WTC11 (cell line): ENCODE data around the gene ERAP2. TPM values are rescaled to one million over a fixed set of nuclear protein-coding genes. Genes with fewer than 3 reads are reported as not detected.
A peak's percentile ranks its signal among the peaks of the same experiment; 100 is the strongest.

Experiments
- ATAC-seq: fragments of 200-7000 bp; cut with Tn5 transposase; 2 replicates; pipeline ENCODE4 v1.10.0; 2021; ENCODE audit warnings: mild to moderate bottlenecking, moderate library complexity
- Bru-seq: library from RNA; stranded (reverse); fragments of 400-500 nt; gene quantifications from one replicate; lab custom pipeline; 2021; lab: Mats Ljungman, UMichigan
- CTCF ChIA-PET: fragments of 300-600 bp; sonication (Branson Sonifier 250); formaldehyde crosslinking; loops from one replicate; lab custom pipeline; 2021; ENCODE audit warnings: antibody characterized with exemption; lab: Charles Lee
- POLR2A ChIA-PET: fragments of 350-600 bp; sonication (Branson Sonifier 250); formaldehyde crosslinking; loops from one replicate; lab custom pipeline; 2021; ENCODE audit warnings: antibody characterized with exemption; lab: Charles Lee
- DNase-seq: peaks from one replicate; pipeline ENCODE4 v3.0.0; 2021; ENCODE audit warnings: low spot score
- H3K27ac Mint-ChIP-seq: 2 replicates; pipeline ENCODE4 v1.8.0; 2021; ENCODE audit warnings: mixed read lengths
- H3K27me3 Mint-ChIP-seq: 2 replicates; pipeline ENCODE4 v1.8.0; 2021; ENCODE audit warnings: low read depth, mild to moderate bottlenecking, moderate library complexity, mixed read lengths
- H3K36me3 Mint-ChIP-seq: 2 replicates; pipeline ENCODE4 v1.8.0; 2021; ENCODE audit warnings: mixed read lengths
- H3K4me1 Mint-ChIP-seq: 2 replicates; pipeline ENCODE4 v1.8.0; 2022; ENCODE audit warnings: mixed read lengths
- H3K4me3 Mint-ChIP-seq: 2 replicates; pipeline ENCODE4 v1.8.0; 2021; ENCODE audit warnings: mild to moderate bottlenecking, moderate library complexity, mixed read lengths
- H3K9me3 Mint-ChIP-seq: 2 replicates; pipeline ENCODE4 v1.8.0; 2021; ENCODE audit warnings: mixed read lengths
- ARID4B ChIP-seq: sonication (generic); formaldehyde crosslinking; IDR thresholded peaks from 2 replicates; pipeline ENCODE4 v1.8.0; 2023; ENCODE audit warnings: missing genetic modification reagents, mild to moderate bottlenecking, borderline replicate concordance
- GABPB1 ChIP-seq: sonication (generic); formaldehyde crosslinking; IDR thresholded peaks from 2 replicates; pipeline ENCODE4 v1.8.1; 2023; ENCODE audit warnings: mild to moderate bottlenecking, missing genetic modification reagents
- NR3C1 ChIP-seq: sonication (generic); formaldehyde crosslinking; conservative IDR thresholded peaks from 2 replicates; pipeline ENCODE4 v1.8.1; 2023; ENCODE audit warnings: low read depth, mild to moderate bottlenecking, missing genetic modification reagents
- SMAD4 ChIP-seq: sonication (generic); formaldehyde crosslinking; IDR thresholded peaks from 2 replicates; pipeline ENCODE4 v1.8.0; 2022; ENCODE audit warnings: mild to moderate bottlenecking, missing genetic modification reagents
- SP1 ChIP-seq: sonication (generic); formaldehyde crosslinking; conservative IDR thresholded peaks from 2 replicates; pipeline ENCODE4 v1.8.1; 2022; ENCODE audit warnings: missing genetic modification reagents
- TCF7 ChIP-seq: sonication (generic); formaldehyde crosslinking; IDR thresholded peaks from 2 replicates; pipeline ENCODE4 v1.8.0; 2022; ENCODE audit warnings: mild to moderate bottlenecking, low read depth, missing genetic modification reagents, moderate library complexity
- ZNF121 ChIP-seq: sonication (generic); formaldehyde crosslinking; IDR thresholded peaks from 2 replicates; pipeline ENCODE4 v1.8.0; 2023; ENCODE audit warnings: missing genetic modification reagents
- ZNF138 ChIP-seq: sonication (generic); formaldehyde crosslinking; conservative IDR thresholded peaks from 2 replicates; pipeline ENCODE4 v1.8.1; 2022; ENCODE audit warnings: mild to moderate bottlenecking, moderate library complexity, missing genetic modification reagents
- long read RNA-seq, 3 experiments: library from RNA in 1 of 3; library from capped mRNA in 1 of 3; library from polyadenylated mRNA in 1 of 3; unstranded in 2 of 3; stranded (forward) in 1 of 3; transcript quantifications; one replicate each; pipeline ENCODE4 v2.0.0, GENCODE V29; 2021
- total RNA-seq: library from RNA; stranded (reverse); gene quantifications from 3 replicates; pipeline ENCODE4 v1.2.3, GENCODE V29; 2021
- TF ChIP-seq, protein P1 (sequence below): sonication (generic); formaldehyde crosslinking; IDR thresholded peaks from 2 replicates; pipeline ENCODE4 v1.8.0; 2022; ENCODE audit warnings: mild to moderate bottlenecking, missing genetic modification reagents
- TF ChIP-seq, protein P2 (sequence below): sonication (generic); formaldehyde crosslinking; IDR thresholded peaks from 2 replicates; pipeline ENCODE4 v1.8.1; 2023; ENCODE audit warnings: mild to moderate bottlenecking, missing genetic modification reagents
- TF ChIP-seq, protein P3 (sequence below): sonication (generic); formaldehyde crosslinking; conservative IDR thresholded peaks from 2 replicates; pipeline ENCODE4 v1.8.1; 2022; ENCODE audit warnings: mild to moderate bottlenecking, missing genetic modification reagents

Gene ERAP2, protein sequence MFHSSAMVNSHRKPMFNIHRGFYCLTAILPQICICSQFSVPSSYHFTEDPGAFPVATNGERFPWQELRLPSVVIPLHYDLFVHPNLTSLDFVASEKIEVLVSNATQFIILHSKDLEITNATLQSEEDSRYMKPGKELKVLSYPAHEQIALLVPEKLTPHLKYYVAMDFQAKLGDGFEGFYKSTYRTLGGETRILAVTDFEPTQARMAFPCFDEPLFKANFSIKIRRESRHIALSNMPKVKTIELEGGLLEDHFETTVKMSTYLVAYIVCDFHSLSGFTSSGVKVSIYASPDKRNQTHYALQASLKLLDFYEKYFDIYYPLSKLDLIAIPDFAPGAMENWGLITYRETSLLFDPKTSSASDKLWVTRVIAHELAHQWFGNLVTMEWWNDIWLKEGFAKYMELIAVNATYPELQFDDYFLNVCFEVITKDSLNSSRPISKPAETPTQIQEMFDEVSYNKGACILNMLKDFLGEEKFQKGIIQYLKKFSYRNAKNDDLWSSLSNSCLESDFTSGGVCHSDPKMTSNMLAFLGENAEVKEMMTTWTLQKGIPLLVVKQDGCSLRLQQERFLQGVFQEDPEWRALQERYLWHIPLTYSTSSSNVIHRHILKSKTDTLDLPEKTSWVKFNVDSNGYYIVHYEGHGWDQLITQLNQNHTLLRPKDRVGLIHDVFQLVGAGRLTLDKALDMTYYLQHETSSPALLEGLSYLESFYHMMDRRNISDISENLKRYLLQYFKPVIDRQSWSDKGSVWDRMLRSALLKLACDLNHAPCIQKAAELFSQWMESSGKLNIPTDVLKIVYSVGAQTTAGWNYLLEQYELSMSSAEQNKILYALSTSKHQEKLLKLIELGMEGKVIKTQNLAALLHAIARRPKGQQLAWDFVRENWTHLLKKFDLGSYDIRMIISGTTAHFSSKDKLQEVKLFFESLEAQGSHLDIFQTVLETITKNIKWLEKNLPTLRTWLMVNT
- total RNA-seq = 0.13 to 0.41 TPM (median 0.21 TPM) in 3 replicates
- percentile 11 among the genes with signal in this experiment for Bru-seq, nascent RNA
- long read RNA-seq, experiment 1, full-length matches to known transcripts = 1 of 1 reads
- long read RNA-seq, experiment 1, partial matches to known transcripts = 0 of 1 reads
- long read RNA-seq, experiment 1, other reads (novel, unspliced or antisense) = 0 of 1 reads
- long read RNA-seq, experiment 2 = 0 reads
- long read RNA-seq, experiment 3 = 0 reads

DNA sequence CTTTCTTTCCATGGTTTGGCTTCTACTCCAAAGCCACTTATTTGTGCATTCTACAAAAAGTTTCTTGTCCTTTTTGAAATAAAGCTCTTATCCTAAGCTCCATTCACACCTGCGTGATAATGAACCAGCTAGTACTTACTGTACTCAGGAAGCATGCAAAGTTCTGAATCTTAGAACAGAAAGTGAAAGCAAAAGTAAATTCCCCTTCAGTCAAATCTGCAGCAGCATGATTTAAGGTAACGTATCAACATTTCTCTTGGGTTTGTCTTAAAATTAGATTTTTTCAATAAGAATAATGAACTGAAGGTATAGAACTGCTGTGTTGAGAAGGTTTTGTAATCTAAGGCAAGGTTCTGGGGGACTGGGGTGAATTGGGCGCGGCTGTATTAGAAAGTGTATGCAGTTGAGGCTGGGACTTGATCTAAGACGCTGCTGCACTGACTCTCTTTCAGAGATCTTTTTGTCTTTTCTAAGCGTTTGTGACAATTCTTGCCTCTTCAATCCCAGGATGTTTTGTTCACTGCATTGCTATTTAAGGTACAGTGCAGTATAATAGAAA is at the start of gene ERAP2:
ERAP2 (plus strand) TSS at position 209 of the 559 bp plus-strand sequence. CDS start 3,186 bp downstream, outside the sequence.
- CTCF ChIA-PET = interaction anchor here (2.1 kb wide), 1 partner anchor 7 kb away, joined by 8 read pairs; no protein-coding TSS in a partner anchor
- POLR2A ChIA-PET = no interaction called here
- DNase-seq = no peak
- Mint-ChIP-seq H3K4me1 (peaks cover 5% of the 10 kb centered on the region; the same call in 1 of the 2 replicates), H3K9me3 (no peaks in the 10 kb centered on the region), H3K27me3 (no peaks in the 10 kb centered on the region)
- no peak for TF ChIP-seq ARID4B (CRISPR knock-in tag)
- TF ChIP-seq, all 79 proteins: peak for 0
- H3K36me3 Mint-ChIP-seq = no peaks in the 10 kb centered on the region
- H3K4me3 Mint-ChIP-seq = no peak within 1 kb of the TSS
- ATAC-seq = no peak
- H3K27ac Mint-ChIP-seq = no peak within 1 kb of the TSS

DNA sequence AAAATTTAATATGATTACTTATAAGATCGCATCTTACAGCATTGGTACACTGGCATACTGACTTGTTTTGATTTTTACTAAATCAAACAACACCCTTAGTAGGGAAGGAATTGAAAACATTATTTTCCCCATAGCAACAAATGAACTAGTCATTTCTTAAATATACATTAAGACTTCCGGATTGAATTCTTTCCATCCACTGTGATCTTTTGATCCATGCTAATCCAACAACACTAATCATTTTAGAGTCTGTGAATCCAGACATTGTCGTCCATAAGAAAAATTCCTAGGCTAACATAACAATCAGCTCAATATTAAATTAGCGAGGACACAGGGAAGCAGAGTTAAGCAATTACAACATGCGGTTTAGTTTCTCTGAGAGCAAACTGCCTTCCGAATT is 47.0 kb upstream of the ERAP2 start:
- H3K27ac Mint-ChIP-seq = no peak overlapping the region
- DNase-seq (no peak), ATAC-seq (no peak)
- H3K4me3 Mint-ChIP-seq = no peak overlapping the region
- TF ChIP-seq, protein P1, sequence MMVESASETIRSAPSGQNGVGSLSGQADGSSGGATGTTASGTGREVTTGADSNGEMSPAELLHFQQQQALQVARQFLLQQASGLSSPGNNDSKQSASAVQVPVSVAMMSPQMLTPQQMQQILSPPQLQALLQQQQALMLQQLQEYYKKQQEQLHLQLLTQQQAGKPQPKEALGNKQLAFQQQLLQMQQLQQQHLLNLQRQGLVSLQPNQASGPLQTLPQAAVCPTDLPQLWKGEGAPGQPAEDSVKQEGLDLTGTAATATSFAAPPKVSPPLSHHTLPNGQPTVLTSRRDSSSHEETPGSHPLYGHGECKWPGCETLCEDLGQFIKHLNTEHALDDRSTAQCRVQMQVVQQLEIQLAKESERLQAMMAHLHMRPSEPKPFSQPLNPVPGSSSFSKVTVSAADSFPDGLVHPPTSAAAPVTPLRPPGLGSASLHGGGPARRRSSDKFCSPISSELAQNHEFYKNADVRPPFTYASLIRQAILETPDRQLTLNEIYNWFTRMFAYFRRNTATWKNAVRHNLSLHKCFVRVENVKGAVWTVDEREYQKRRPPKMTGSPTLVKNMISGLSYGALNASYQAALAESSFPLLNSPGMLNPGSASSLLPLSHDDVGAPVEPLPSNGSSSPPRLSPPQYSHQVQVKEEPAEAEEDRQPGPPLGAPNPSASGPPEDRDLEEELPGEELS = no peak
- TF ChIP-seq SP1 (CRISPR knock-in tag) = no peak
- TF ChIP-seq ZNF121 (CRISPR knock-in tag) = no peak
- TF ChIP-seq, all 79 proteins: peak for 0
- no peaks in the 10 kb centered on the region for H3K9me3 Mint-ChIP-seq
- POLR2A ChIA-PET = no interaction called here
- no peaks in the 10 kb centered on the region for H3K27me3 Mint-ChIP-seq
- H3K36me3 Mint-ChIP-seq = no peaks in the 10 kb centered on the region
- no peaks in the 10 kb centered on the region for H3K4me1 Mint-ChIP-seq
- CTCF ChIA-PET = no interaction called here

DNA sequence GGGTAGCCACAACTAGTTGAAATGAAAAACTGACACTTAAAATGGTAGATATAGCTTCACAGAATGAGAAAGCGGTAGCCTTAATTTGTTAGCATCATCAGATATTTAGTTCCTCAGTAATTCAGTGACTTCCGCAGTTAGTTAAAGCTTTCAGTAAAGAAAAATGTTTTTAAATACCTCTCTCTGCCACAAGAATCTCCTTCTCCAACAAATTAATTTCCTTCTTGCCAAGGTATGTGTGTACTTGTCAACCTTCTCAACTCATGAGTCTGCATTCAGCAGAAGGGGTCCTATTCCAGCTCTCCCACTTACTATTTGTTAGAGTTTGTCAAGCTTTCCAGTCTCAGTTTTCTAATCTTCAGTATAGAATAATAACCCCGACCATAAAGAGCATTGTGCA is 42.3 kb upstream of the ERAP2 start:
- ATAC-seq = no peak
- Mint-ChIP-seq H3K9me3 (no peaks in the 10 kb centered on the region), H3K4me1 (no peaks in the 10 kb centered on the region), H3K36me3 (no peaks in the 10 kb centered on the region), H3K27me3 (no peaks in the 10 kb centered on the region), H3K4me3 (no peak overlapping the region), H3K27ac (no peak overlapping the region)
- CTCF ChIA-PET = no interaction called here
- DNase-seq = no peak
- TF ChIP-seq SMAD4 (no peak), TCF7 (CRISPR knock-in tag) (no peak), ZNF138 (CRISPR knock-in tag) (no peak), GABPB1 (CRISPR knock-in tag) (no peak), NR3C1 (CRISPR knock-in tag) (no peak)
- TF ChIP-seq, protein P2, sequence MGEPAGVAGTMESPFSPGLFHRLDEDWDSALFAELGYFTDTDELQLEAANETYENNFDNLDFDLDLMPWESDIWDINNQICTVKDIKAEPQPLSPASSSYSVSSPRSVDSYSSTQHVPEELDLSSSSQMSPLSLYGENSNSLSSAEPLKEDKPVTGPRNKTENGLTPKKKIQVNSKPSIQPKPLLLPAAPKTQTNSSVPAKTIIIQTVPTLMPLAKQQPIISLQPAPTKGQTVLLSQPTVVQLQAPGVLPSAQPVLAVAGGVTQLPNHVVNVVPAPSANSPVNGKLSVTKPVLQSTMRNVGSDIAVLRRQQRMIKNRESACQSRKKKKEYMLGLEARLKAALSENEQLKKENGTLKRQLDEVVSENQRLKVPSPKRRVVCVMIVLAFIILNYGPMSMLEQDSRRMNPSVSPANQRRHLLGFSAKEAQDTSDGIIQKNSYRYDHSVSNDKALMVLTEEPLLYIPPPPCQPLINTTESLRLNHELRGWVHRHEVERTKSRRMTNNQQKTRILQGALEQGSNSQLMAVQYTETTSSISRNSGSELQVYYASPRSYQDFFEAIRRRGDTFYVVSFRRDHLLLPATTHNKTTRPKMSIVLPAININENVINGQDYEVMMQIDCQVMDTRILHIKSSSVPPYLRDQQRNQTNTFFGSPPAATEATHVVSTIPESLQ (CRISPR knock-in tag) = no peak
- TF ChIP-seq, protein P3, sequence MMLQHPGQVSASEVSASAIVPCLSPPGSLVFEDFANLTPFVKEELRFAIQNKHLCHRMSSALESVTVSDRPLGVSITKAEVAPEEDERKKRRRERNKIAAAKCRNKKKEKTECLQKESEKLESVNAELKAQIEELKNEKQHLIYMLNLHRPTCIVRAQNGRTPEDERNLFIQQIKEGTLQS = no peak
- POLR2A ChIA-PET = no interaction called here
